ENCODE data around the gene SLC44A1.

DNA sequence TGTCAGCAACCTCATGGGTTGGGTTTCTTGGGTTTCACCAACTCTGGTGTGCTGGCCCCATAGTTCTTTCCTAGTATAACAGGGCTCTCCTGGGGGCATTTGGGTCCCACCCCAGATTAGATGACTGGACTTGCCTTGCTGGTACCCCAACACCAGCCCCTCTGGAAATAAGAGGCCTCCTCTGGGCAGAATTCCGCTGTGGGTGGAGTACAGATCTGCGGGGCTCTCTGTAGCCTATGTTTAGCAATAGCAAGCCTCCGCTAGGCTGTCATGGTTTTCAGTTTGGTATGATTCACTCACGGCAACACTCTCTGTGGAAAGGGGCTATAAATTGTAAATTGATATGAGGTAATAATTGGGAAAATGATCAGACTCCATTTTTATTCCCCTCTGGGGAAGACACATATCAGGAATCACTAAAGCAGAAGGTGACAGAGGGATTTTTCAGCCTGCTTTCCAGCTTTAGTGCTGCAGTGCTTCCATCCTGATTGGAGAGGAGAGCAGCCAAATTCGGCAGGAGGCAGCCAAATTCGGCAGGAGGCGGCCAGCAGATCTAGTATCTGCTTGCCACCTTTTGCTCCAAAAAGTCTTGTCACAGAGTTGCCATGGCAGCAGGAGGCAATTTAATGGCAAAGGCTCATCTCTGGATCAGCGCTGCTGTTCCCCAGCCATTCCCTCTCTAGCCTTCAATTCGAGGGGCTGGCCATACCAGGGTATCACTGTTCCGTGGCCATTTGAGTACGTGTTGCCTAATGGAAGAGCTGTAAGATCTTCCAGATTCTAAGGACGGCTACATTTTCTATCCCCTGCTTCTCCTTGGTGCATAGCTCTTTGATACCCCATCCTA lies 84.6 kb downstream of the SLC44A1 start:
- TF ChIP-seq, protein P1, sequence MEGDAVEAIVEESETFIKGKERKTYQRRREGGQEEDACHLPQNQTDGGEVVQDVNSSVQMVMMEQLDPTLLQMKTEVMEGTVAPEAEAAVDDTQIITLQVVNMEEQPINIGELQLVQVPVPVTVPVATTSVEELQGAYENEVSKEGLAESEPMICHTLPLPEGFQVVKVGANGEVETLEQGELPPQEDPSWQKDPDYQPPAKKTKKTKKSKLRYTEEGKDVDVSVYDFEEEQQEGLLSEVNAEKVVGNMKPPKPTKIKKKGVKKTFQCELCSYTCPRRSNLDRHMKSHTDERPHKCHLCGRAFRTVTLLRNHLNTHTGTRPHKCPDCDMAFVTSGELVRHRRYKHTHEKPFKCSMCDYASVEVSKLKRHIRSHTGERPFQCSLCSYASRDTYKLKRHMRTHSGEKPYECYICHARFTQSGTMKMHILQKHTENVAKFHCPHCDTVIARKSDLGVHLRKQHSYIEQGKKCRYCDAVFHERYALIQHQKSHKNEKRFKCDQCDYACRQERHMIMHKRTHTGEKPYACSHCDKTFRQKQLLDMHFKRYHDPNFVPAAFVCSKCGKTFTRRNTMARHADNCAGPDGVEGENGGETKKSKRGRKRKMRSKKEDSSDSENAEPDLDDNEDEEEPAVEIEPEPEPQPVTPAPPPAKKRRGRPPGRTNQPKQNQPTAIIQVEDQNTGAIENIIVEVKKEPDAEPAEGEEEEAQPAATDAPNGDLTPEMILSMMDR (IDR thresholded peaks at IDR 0.05): no peak
- TF ChIP-seq POLR2A (IDR thresholded peaks at IDR 0.05): no peak
